ENCODE data around the gene KIAA2012. TPM values are rescaled to one million over a fixed set of nuclear protein-coding genes. Genes with fewer than 3 reads are reported as not detected.

The KIAA2012 gene
- total and polyA plus RNA-seq, 7 experiments from 2014 or later = not detected

- POLR2A ChIA-PET = no interaction called here
Measured at GRCh38 chr2:202042444-202042843, 30.6 kb upstream of the KIAA2012 start.

DNA sequence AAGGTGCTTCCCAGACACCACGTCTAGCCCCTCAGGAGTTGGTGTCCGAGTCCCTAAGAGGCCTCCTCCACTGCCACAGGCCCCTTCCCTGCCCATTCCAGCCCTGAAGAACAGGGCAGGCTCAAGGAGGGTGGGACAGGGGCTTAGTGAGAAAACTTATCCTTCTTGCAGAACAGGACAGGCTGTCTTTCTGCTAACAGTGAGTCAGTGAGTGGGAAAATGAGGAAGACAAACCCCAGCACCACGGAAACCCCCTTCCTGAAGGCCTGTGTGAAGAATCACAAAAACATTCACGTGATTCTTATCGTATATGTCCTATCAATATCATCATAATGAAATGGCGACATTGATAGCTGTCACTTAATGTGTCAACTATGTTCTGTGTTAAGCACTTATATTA, 29.6 kb upstream of the KIAA2012 start:
- Mint-ChIP-seq H3K9me3 (peaks cover 0 to 1% (median 0%) of the 10 kb centered on the region in 11 donors), H3K27me3 (peaks cover 19 to 64% (median 62%) of the 10 kb centered on the region in 5 donors), H3K36me3 (no peaks in the 10 kb centered on the region), H3K27ac (no peak overlapping the region), H3K4me3 (no peak overlapping the region), H3K4me1 (peaks cover 0 to 9% (median 0%) of the 10 kb centered on the region in 7 donors)
- DNase-seq (no peak), ATAC-seq (no peak)
- Histone ChIP-seq H3K36me3 (ENCODE audit: control insufficient read depth in 2 of 3, insufficient read depth in 3 of 3, low read length in 3 of 3) (no peaks in the 10 kb centered on the region), H3K4me1 (ENCODE audit: control insufficient read depth in 2 of 2, insufficient read depth in 2 of 2, low read length in 2 of 2) (no peaks in the 10 kb centered on the region), H3K27ac (ENCODE audit: low read depth, low read length) (no peak overlapping the region), H3K4me3 (ENCODE audit: low read length) (no peak overlapping the region), H3K27me3 (ENCODE audit: control insufficient read depth in 2 of 2, insufficient read depth in 2 of 2, low read length in 2 of 2) (peaks cover 0 to 5% of the 10 kb centered on the region in 2 donors), H3K9me3 (ENCODE audit: control insufficient read depth in 2 of 3, low read length in 3 of 3) (no peaks in the 10 kb centered on the region)
- intact Hi-C loops (cut with micrococcal nuclease) = no loop called here
- CTCF ChIA-PET = no interaction called here
- POLR2A ChIA-PET = no interaction called here

More at GRCh38 chr2:202042444-202042843, 30.6 kb upstream of the KIAA2012 start:
- no peak overlapping the region for H3K27ac Mint-ChIP-seq
- no peak overlapping the region for H3K4me3 Mint-ChIP-seq
- Histone ChIP-seq H3K4me3 (ENCODE audit: low read length) (no peak overlapping the region), H3K27ac (ENCODE audit: low read depth, low read length) (no peak overlapping the region), H3K36me3 (ENCODE audit: control insufficient read depth in 2 of 3, insufficient read depth in 3 of 3, low read length in 3 of 3) (no peaks in the 10 kb centered on the region), H3K9me3 (ENCODE audit: control insufficient read depth in 2 of 3, low read length in 3 of 3) (no peaks in the 10 kb centered on the region), H3K27me3 (ENCODE audit: control insufficient read depth in 2 of 2, insufficient read depth in 2 of 2, low read length in 2 of 2) (peaks cover 3 to 9% of the 10 kb centered on the region in 2 donors), H3K4me1 (ENCODE audit: control insufficient read depth in 2 of 2, insufficient read depth in 2 of 2, low read length in 2 of 2) (no peaks in the 10 kb centered on the region)
- ATAC-seq (no peak), DNase-seq (no peak)
- H3K9me3 Mint-ChIP-seq = peaks cover 0 to under 1% (median 0%) of the 10 kb centered on the region in 11 donors
- H3K36me3 Mint-ChIP-seq = no peaks in the 10 kb centered on the region
- intact Hi-C loops (cut with micrococcal nuclease) = no loop called here
- peaks cover 19 to 66% (median 60%) of the 10 kb centered on the region in 5 donors for H3K27me3 Mint-ChIP-seq
- CTCF ChIA-PET = no interaction called here
- H3K4me1 Mint-ChIP-seq = peaks cover 0 to 9% (median 0%) of the 10 kb centered on the region in 7 donors

- POLR2A ChIA-PET = no interaction called here
- peaks cover 0 to 5% of the 10 kb centered on the region in 2 donors for H3K27me3 ChIP-seq (ENCODE audit: control insufficient read depth in 2 of 2, insufficient read depth in 2 of 2, low read length in 2 of 2)
- ATAC-seq = no peak
- H3K36me3 ChIP-seq (ENCODE audit: control insufficient read depth in 2 of 3, insufficient read depth in 3 of 3, low read length in 3 of 3) = no peaks in the 10 kb centered on the region
- no peak overlapping the region for H3K27ac Mint-ChIP-seq
- H3K27me3 Mint-ChIP-seq = peaks cover 19 to 60% (median 49%) of the 10 kb centered on the region in 5 donors
- no peaks in the 10 kb centered on the region for H3K9me3 ChIP-seq (ENCODE audit: control insufficient read depth in 2 of 3, low read length in 3 of 3)
- no peaks in the 10 kb centered on the region for H3K4me1 Mint-ChIP-seq
- intact Hi-C loops (cut with micrococcal nuclease) = no loop called here
- H3K4me3 ChIP-seq (ENCODE audit: low read length) = no peak overlapping the region
- peaks cover 0 to 1% (median 0%) of the 10 kb centered on the region in 11 donors for H3K9me3 Mint-ChIP-seq
- DNase-seq = no peak
- H3K27ac ChIP-seq (ENCODE audit: low read depth, low read length) = no peak overlapping the region
- H3K4me1 ChIP-seq (ENCODE audit: control insufficient read depth in 2 of 2, insufficient read depth in 2 of 2, low read length in 2 of 2) = no peaks in the 10 kb centered on the region
- H3K36me3 Mint-ChIP-seq = no peaks in the 10 kb centered on the region
- CTCF ChIA-PET = no interaction called here
- no peak overlapping the region for H3K4me3 Mint-ChIP-seq
Measured at GRCh38 chr2:202044777-202045176, 28.3 kb upstream of the KIAA2012 start.

DNA sequence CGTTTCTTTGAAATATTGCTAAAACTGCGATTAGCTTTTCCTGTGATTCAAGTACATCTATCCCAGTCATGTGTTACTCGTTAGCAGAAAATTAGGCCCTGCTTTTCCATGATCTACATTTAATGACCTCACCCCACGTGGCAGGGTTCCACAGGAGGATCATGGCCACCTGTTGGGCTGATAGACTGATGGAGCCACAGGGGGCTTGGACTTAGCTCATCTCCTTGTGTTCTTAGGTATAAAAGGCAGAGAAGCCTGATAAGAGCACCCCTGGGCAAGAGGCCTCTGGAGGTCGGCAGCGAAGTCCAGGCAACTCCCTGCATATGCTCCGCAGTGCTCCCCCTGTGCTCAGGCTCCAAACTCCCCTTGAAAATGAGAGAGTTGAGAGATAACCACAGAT, 26.5 kb upstream of the KIAA2012 start:
- Histone ChIP-seq H3K9me3 (ENCODE audit: control insufficient read depth in 2 of 3, low read length in 3 of 3) (no peaks in the 10 kb centered on the region), H3K4me3 (ENCODE audit: low read length) (no peak overlapping the region), H3K27ac (ENCODE audit: low read depth, low read length) (no peak overlapping the region), H3K36me3 (ENCODE audit: control insufficient read depth in 2 of 3, insufficient read depth in 3 of 3, low read length in 3 of 3) (no peaks in the 10 kb centered on the region), H3K27me3 (ENCODE audit: control insufficient read depth in 2 of 2, insufficient read depth in 2 of 2, low read length in 2 of 2) (no peaks in the 10 kb centered on the region), H3K4me1 (ENCODE audit: control insufficient read depth in 2 of 2, insufficient read depth in 2 of 2, low read length in 2 of 2) (no peaks in the 10 kb centered on the region)
- peaks cover 15 to 48% (median 41%) of the 10 kb centered on the region in 5 donors for H3K27me3 Mint-ChIP-seq
- peaks cover 0 to 1% (median 0%) of the 10 kb centered on the region in 11 donors for H3K9me3 Mint-ChIP-seq
- ATAC-seq = no peak
- intact Hi-C loops (cut with micrococcal nuclease) = no loop called here
- no peak overlapping the region for H3K27ac Mint-ChIP-seq
- H3K4me1 Mint-ChIP-seq = no peaks in the 10 kb centered on the region
- DNase-seq = no peak
- CTCF ChIA-PET = no interaction called here
- H3K36me3 Mint-ChIP-seq = no peaks in the 10 kb centered on the region
- no peak overlapping the region for H3K4me3 Mint-ChIP-seq
- POLR2A ChIA-PET = interaction anchor here (1.3 kb wide), 1 partner anchor 11 kb away, joined by 3 read pairs; no protein-coding TSS in a partner anchor

GRCh38 chr2:202049092-202049728, 23.8 kb upstream of the KIAA2012 start:
- Histone ChIP-seq H3K27ac (ENCODE audit: low read depth, low read length) (no peak overlapping the region), H3K4me3 (ENCODE audit: low read length) (no peak overlapping the region), H3K36me3 (ENCODE audit: control insufficient read depth in 2 of 3, insufficient read depth in 3 of 3, low read length in 3 of 3) (no peaks in the 10 kb centered on the region), H3K27me3 (ENCODE audit: control insufficient read depth in 2 of 2, insufficient read depth in 2 of 2, low read length in 2 of 2) (no peaks in the 10 kb centered on the region), H3K9me3 (ENCODE audit: control insufficient read depth in 2 of 3, low read length in 3 of 3) (no peaks in the 10 kb centered on the region), H3K4me1 (ENCODE audit: control insufficient read depth in 2 of 2, insufficient read depth in 2 of 2, low read length in 2 of 2) (no peaks in the 10 kb centered on the region)
- no peak overlapping the region for H3K27ac Mint-ChIP-seq
- H3K9me3 Mint-ChIP-seq = peaks cover 0 to 1% (median 0%) of the 10 kb centered on the region in 11 donors
- H3K4me3 Mint-ChIP-seq = no peak overlapping the region
- peaks cover 20 to 47% (median 44%) of the 10 kb centered on the region in 5 donors for H3K27me3 Mint-ChIP-seq
- no peaks in the 10 kb centered on the region for H3K4me1 Mint-ChIP-seq
- intact Hi-C loops (cut with micrococcal nuclease) = no loop called here
- no peak for ATAC-seq
- ChIA-PET CTCF (no interaction called here), POLR2A (no interaction called here)
- no peak for DNase-seq
- H3K36me3 Mint-ChIP-seq = no peaks in the 10 kb centered on the region

GRCh38 chr2:202049840-202050239, 23.2 kb upstream of the KIAA2012 start:
- intact Hi-C loops (cut with micrococcal nuclease) = no loop called here
- Mint-ChIP-seq H3K27ac (no peak overlapping the region), H3K27me3 (peaks cover 23 to 45% (median 41%) of the 10 kb centered on the region in 5 donors)

GRCh38 chr2:202050652-202051051, 22.4 kb upstream of the KIAA2012 start:
- no peaks in the 10 kb centered on the region for H3K4me1 Mint-ChIP-seq
- H3K27ac Mint-ChIP-seq = no peak overlapping the region
- no peak overlapping the region for H3K27ac ChIP-seq (ENCODE audit: low read depth, low read length)
- no peak overlapping the region for H3K4me3 Mint-ChIP-seq
- no peaks in the 10 kb centered on the region for H3K36me3 ChIP-seq (ENCODE audit: control insufficient read depth in 2 of 3, insufficient read depth in 3 of 3, low read length in 3 of 3)
- ChIA-PET CTCF (no interaction called here), POLR2A (no interaction called here)
- H3K36me3 Mint-ChIP-seq = no peaks in the 10 kb centered on the region
- ATAC-seq (no peak), DNase-seq (no peak)
- peaks cover 0 to 1% (median 0%) of the 10 kb centered on the region in 11 donors for H3K9me3 Mint-ChIP-seq
- H3K27me3 Mint-ChIP-seq = peaks cover 23 to 45% (median 36%) of the 10 kb centered on the region in 5 donors
- H3K9me3 ChIP-seq (ENCODE audit: control insufficient read depth in 2 of 3, low read length in 3 of 3) = no peaks in the 10 kb centered on the region
- H3K4me1 ChIP-seq (ENCODE audit: control insufficient read depth in 2 of 2, insufficient read depth in 2 of 2, low read length in 2 of 2) = no peaks in the 10 kb centered on the region
- H3K4me3 ChIP-seq (ENCODE audit: low read length) = no peak overlapping the region
- no peaks in the 10 kb centered on the region for H3K27me3 ChIP-seq (ENCODE audit: control insufficient read depth in 2 of 2, insufficient read depth in 2 of 2, low read length in 2 of 2)
- intact Hi-C loops (cut with micrococcal nuclease) = no loop called here

More at GRCh38 chr2:202049840-202050239, 23.2 kb upstream of the KIAA2012 start:
- no peaks in the 10 kb centered on the region for H3K36me3 ChIP-seq (ENCODE audit: control insufficient read depth in 2 of 3, insufficient read depth in 3 of 3, low read length in 3 of 3)
- H3K4me3 ChIP-seq (ENCODE audit: low read length) = no peak overlapping the region
- no peaks in the 10 kb centered on the region for H3K9me3 ChIP-seq (ENCODE audit: control insufficient read depth in 2 of 3, low read length in 3 of 3)
- H3K27ac ChIP-seq (ENCODE audit: low read depth, low read length) = no peak overlapping the region
- no peaks in the 10 kb centered on the region for H3K4me1 Mint-ChIP-seq
- H3K4me3 Mint-ChIP-seq = no peak overlapping the region
- no peak for DNase-seq
- H3K9me3 Mint-ChIP-seq = peaks cover 0 to 1% (median 0%) of the 10 kb centered on the region in 11 donors
- H3K4me1 ChIP-seq (ENCODE audit: control insufficient read depth in 2 of 2, insufficient read depth in 2 of 2, low read length in 2 of 2) = no peaks in the 10 kb centered on the region
- no peak for ATAC-seq
- ChIA-PET CTCF (no interaction called here), POLR2A (no interaction called here)
- H3K36me3 Mint-ChIP-seq = no peaks in the 10 kb centered on the region
- no peaks in the 10 kb centered on the region for H3K27me3 ChIP-seq (ENCODE audit: control insufficient read depth in 2 of 2, insufficient read depth in 2 of 2, low read length in 2 of 2)

Measured in naive thymus-derived CD4-positive, alpha-beta T cell (primary cell).